GM12864 (cell line): ENCODE results near the gene GPC5.

Source experiments
- DNase-seq: peaks from one replicate; pipeline ENCODE4 v3.0.0-alpha.2; 2011; ENCODE audit warnings: low read depth
- H3K4me3 ChIP-seq: 2 replicates; pipeline ENCODE4 v1.5.1; 2011; ENCODE audit warnings: mild to moderate bottlenecking, low read depth, low read length, control low read depth
- TF ChIP-seq, protein P1 (sequence below): IDR thresholded peaks from 2 replicates; pipeline ENCODE4 v1.5.1; 2011; ENCODE audit warnings: low read depth, mild to moderate bottlenecking, moderate library complexity, low read length, control low read depth, inconsistent platforms; ENCODE audit errors: missing control alignments

GPC5 gene

DNA sequence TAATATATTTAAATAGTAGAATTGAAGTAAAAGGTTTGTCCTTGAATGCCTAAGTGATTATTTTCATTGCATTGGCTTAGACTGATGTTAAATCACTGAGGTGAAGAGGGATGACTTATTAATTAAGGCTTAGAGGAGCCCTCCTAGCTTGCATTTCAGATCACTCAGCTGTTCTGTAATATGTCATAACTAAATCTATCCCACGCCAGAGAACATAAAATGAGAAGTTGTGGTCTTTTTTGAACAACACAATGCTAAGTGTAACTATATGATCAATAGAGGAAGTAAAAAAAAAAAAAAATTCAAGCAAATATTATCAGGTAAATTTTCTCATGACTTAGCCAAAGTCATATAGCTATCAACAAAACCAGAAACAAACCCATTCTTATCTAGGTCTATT lies 752.2 kb downstream of the GPC5 start:
- no peak for DNase-seq
- TF ChIP-seq, protein P1, sequence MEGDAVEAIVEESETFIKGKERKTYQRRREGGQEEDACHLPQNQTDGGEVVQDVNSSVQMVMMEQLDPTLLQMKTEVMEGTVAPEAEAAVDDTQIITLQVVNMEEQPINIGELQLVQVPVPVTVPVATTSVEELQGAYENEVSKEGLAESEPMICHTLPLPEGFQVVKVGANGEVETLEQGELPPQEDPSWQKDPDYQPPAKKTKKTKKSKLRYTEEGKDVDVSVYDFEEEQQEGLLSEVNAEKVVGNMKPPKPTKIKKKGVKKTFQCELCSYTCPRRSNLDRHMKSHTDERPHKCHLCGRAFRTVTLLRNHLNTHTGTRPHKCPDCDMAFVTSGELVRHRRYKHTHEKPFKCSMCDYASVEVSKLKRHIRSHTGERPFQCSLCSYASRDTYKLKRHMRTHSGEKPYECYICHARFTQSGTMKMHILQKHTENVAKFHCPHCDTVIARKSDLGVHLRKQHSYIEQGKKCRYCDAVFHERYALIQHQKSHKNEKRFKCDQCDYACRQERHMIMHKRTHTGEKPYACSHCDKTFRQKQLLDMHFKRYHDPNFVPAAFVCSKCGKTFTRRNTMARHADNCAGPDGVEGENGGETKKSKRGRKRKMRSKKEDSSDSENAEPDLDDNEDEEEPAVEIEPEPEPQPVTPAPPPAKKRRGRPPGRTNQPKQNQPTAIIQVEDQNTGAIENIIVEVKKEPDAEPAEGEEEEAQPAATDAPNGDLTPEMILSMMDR, result no peak
- H3K4me3 ChIP-seq, result no peak overlapping the region

DNA sequence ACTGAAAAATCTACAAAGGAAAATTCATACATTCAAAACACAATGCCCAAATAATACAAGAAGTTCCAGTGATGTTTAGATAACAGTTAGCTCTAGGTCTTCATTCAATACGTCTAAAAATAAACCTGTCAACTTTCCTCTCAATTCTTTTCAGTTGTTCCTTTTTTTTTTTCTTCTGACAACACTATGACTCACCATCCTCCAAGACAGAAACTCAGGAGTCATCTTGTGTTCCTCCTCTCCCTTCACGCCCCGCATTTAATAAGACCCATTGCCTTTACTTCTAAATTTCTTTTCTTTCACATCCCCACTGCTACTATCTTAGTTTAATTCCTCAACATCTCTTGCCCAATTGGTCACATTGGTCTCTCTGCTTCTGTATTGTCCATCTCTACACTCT lies 759.9 kb downstream of the GPC5 start:
- no peak for DNase-seq
- TF ChIP-seq, protein P1, result no peak

DNA sequence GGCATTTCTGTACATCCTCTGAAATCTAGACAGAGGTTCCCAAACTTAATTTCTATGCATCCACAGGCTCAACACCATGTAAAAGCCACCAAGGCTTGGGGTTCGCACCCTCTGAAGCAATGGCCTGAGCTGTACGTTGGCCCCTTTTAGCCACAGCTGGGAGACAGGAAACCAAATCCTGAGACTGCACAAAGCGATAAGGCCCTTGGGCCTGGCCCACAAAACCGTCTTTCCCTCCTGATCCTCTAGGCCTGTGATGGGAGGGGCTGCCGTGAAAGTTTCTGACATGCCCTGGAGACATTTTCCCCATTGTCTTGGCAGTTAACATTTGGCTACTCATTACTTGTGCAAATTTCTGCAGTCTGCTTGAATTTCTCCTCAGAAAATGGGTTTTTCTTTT lies 766.4 kb downstream of the GPC5 start:
- DNase-seq, result no peak
- H3K4me3 ChIP-seq, result no peak overlapping the region
- TF ChIP-seq, protein P1, result no peak

More for the DNA sequence above, 759.9 kb downstream of the GPC5 start:
- no peak overlapping the region for H3K4me3 ChIP-seq

DNA sequence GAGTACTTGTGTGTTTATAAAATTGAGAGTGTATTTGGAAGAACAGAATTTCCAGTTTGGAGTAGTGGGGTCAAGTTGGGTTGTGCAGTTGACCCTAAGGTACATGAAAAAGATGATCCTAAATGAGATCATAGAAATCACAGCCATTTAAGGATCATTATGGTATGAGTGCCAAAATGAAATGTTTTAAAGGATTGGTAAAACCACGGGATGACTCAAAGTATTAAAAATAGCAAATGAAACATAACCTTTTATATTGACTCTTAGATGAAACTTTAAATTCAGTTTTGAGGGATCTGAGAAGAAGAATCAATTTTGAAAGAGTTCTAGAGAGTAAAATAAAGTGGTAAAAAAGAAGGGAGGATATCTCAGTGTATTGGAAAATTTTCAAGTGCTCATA lies 773.8 kb downstream of the GPC5 start:
- DNase-seq, result no peak
- H3K4me3 ChIP-seq, result no peak overlapping the region
- TF ChIP-seq, protein P1, result no peak

DNA sequence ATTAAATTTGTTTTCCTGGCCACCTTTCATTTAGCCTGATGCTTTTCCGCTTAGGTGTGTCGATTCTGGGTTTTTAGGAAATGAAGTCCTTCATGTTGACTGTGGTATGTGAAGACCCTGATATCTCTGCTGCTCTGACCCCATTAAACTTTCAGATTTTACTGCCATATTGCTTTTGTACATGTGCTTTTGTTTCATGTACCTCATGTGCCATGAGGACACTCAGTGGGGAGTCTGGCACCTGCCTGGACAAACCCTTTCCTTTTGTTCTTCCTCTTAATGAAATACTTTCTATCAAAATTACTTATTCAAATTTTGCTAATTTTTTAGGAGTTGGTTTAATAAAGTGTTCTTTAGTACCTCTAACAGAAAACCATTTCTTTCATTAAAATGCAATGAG lies 774.8 kb downstream of the GPC5 start:
- DNase-seq, result no peak
- H3K4me3 ChIP-seq, result no peak overlapping the region
- TF ChIP-seq, protein P1, result no peak

DNA sequence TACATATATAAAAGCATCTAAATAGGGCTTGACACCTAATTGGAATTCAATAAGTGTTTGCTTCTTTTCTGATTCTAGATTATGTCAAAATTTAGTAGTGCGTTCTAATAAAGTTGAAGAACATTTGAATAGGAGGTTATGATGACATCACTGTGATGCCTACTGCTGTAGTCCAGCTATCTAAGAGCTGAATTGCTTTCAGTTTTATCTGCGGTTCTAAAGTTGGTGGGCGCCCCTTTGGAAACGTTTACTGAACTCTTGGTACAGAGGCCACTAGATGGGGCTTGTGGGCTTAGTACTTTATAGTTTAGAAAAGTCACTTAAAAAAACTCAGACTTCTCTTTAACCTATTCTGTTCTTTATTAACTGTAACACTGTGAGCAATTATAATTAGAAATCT lies 776.9 kb downstream of the GPC5 start:
- DNase-seq, result no peak
- TF ChIP-seq, protein P1, result no peak

DNA sequence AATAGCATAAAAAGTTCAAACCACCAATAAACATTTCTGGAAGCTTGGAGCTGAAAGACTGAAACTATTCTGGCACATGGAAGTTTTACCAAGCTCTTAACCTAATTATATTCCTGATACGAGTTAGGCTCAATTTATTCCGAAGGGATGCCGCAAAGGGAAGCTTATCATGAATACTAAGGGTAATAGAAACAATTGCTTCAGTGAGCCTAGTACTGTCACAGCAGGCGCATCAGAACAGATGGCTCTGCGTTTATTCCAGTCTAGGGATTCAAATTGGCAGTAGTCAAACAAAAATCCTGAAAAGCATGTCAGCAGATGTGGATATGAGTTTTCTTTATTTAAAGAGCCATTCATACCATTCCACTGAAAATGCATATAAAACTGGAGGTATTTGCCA lies 779.5 kb downstream of the GPC5 start:
- no peak for DNase-seq
- TF ChIP-seq, protein P1, result no peak
- H3K4me3 ChIP-seq, result no peak overlapping the region

More for the DNA sequence above, 776.9 kb downstream of the GPC5 start:
- no peak overlapping the region for H3K4me3 ChIP-seq
